HG03378 (cell line): ENCODE results near the gene COQ4.
"Not testable (repeated sequence)": the region's sequence is repeated elsewhere in the genome, so short reads cannot be mapped to it uniquely, and the experiment has no call there.

Source experiments
- ATAC-seq: cut with Tn5 transposase; IDR thresholded peaks from one replicate; pipeline ENCODE4 v1.9.1; 2021; ENCODE audit warnings: mild to moderate bottlenecking, moderate library complexity; ENCODE audit not compliant: unreplicated experiment

The COQ4 gene

GRCh38 chr9:128298535-128299482 lies 23.8 kb upstream of the COQ4 start:
- no peak for ATAC-seq

DNA sequence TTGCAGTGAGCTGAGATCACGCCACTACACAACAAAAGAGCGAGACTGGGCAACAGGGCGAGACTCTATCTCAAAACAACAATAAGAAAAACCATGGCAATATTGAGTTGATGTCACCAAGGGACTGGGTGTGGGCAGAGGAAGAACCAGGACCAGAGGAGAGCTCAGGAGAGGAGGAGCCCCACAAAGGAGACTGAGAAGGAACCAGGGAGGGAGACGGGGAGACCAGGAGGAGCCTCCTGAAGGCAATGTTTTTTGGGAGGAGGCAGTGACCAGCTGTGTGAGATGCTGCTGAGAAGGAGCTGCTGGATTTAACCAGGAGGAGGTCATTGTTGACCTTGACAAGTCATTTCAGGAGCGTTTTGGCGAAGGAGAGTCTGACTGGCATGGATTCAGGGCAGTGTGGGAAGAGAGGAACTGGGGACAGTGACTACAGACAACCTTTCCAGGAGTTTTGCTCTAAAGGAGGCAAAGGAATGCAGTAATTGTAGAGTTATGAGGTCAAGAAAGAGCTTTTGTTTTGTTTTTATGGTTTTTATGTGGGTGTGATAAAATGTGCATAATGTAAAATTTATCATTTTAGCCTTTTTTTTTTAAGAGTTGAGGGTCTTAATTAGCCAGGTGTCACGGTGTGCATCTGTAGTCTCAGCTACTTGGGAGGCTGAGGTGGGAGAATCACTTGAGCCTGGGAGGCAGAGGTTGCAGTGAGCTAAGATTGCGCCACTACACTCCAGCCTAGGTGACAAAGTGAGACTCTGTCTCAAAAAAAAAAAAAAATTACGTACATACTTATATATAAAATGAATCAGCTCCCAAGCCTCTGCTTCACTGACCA lies 18.3 kb upstream of the COQ4 start:
- ATAC-seq = no peak

DNA sequence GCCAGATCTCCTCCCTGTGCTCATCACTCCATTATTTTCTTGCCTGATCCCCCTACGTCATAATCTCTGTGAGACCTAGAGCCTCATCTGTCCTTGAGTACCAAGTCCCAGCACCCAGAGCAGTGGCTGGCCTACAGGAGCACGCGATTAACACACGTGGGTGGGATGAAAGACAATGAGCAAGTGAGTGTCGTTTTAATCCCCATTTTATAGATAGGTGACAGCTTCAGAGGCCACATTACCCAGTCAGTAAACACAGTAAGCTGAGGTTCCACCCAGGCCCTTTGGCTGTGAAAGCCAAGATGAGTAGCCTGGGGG lies 17.7 kb upstream of the COQ4 start:
- no peak for ATAC-seq

DNA sequence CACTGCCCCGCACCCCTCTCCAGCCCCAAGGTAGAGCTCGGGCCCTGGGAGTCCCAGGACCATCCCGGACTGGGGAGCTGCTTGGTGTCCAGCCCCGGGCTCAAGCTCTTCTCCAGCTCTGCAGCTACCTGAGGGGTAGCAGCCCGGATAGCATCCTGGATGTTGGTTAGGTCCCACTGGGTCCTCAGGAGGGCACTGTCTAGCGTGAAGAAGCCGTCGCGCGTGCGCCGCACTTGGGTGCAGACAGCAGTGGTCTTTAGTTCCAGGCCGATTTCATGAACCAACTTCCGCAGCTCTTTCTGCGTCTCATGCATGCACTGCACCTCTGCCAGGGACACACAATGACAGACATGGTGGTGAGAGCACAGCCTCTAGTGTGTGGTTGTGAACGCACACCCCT lies 13.1 kb upstream of the COQ4 start:
- ATAC-seq = no peak

- no peak for ATAC-seq
These were observed 12.2 kb upstream of the COQ4 start for GRCh38 chr9:128310461-128310860.

DNA sequence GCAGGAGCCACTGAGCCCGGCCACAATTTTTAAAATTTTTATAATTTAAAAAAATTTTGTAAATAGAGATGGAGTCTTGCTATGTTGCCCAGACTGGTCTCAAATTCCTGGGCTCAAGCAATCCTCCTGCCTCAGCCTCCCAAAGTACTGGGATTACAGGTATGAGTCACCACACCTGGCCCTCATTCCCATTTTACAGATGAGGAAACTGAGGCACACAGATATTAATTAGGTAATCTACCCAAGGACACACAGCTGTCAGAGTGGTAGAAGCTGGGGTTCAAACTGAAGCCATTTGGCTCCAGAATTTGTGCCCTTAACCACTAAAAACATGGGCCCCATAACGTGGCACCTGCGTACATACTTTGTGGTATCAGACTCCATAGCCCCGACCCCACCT lies 7.9 kb upstream of the COQ4 start:
- no peak for ATAC-seq

- no peak for ATAC-seq
These were observed 6.2 kb upstream of the COQ4 start for GRCh38 chr9:128316421-128316820.

GRCh38 chr9:128317629-128318028 lies 5.0 kb upstream of the COQ4 start:
- ATAC-seq = no peak

- no peak for ATAC-seq
These were observed 1.3 kb upstream of the COQ4 start for GRCh38 chr9:128321343-128321742.

DNA sequence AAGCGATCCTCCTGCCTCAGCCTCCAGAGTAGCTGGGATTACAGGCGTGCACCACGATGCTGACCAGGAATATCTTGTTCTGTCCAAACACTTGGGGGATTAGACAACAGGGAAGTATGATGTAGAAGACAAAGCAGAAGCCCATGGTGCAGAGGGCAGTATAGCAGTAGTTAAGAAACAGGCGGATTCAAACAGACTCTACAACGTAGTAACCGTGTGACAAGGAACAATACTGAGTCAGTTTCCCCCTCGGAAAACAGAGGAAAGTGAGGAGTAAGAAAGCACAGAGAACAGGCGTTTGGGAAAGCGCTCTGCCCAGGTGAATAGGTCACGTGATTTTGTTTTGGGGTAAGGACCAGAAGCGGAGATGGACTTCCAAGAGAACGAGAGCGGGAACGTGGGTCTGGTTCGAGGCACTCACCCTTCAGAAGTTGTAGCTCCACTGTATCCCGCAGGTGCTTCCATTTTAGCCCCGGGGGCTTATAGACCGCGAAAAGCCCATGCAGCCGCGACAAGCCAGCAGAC lies 698 bp upstream of the COQ4 start:
- ATAC-seq = peak; percentile 15

DNA sequence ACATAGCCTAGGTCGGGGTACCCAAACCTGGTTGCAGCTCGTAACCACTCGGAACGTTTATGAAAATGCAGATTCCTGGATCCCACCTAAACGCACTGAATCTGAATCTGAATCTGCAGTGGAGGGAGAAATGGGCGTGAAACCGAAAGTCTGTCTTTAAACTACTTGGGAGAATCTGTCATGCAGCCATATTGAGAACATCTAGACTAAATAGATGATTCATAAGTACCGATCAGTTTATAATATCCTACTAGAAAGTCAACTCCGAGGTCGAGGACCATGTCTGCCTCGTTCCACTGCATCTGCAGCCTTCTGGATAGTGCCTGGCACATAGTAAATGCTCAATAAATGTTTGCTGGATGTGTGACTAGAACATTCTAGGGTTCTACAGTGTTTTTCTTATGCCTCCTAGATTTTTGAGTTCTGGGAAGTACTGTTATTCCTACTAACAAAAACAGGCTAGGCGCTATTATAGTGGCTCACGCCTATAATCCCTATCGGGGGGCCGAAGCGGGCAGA lies 632 bp downstream of the COQ4 start:
- no peak for ATAC-seq

DNA sequence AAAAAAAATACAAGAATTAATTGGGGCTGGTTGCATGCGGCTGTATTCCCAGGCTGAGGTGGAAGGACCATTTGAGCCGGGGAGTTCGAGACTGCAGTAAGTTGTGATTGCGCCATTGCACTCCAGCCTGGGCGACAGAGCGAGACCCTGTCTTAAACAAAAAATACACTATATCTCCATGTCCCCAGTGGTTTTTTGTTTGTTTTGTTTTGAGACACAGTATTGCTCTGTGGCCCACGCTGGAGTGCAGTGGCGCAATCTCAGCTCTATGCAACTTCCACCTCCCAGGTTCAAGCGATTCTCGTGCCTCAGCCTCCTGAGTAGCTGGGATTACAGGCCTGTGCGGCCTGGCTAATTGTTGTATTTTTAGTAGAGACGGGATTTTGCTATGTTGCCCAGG lies 1.2 kb downstream of the COQ4 start:
- ATAC-seq = no peak

DNA sequence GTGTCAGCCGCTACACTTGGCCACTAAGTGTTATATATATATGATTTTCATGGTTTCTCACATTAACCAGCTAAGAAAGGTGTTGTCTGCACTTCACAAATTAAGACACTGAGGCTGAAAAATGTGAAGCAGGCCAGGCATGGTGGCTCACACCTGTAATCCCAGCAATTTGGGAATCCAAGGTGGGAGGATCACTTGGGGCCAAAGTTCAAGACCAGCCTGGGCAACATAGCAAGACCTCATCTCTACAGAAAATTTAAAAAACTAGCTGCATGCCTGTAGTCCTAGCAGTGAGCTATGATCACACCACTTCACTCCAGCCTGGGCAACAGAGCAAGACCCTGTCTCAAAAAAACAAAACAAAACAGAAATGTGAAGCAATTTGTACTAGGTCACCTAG lies 1.8 kb downstream of the COQ4 start:
- ATAC-seq = no peak

DNA sequence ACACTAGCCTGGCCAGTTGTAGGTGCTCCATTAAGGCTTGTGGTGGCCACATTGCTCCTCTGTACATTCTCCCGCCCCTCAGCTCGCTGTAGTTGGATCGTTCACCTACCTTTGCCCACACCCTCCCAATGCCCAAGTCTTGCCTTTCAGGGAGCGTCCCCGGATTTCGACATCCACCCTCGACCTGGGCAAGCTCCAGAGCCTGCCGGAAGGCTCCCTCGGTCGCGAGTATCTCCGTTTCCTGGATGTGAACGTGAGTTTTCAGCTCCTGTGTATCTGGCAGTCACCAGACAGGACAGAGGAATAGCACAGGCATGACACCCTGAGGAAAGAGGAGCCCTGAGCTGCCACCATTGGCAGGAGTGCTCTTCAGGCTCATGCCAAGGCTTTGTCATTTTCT lies 3.0 kb downstream of the COQ4 start:
- no peak for ATAC-seq

GRCh38 chr9:128333451-128333869 lies 10.8 kb downstream of the COQ4 start:
- ATAC-seq = no peak

GRCh38 chr9:128335161-128335560 lies 12.5 kb downstream of the COQ4 start:
- ATAC-seq = no peak

- no peak for ATAC-seq
These were observed 13.3 kb downstream of the COQ4 start for GRCh38 chr9:128335914-128336313.

- no peak for ATAC-seq
These were observed 15.3 kb downstream of the COQ4 start for GRCh38 chr9:128337936-128338335.

- not testable (repeated sequence) for ATAC-seq
These were observed 16.4 kb downstream of the COQ4 start for GRCh38 chr9:128338852-128339614.

- no peak for ATAC-seq
These were observed 17.4 kb downstream of the COQ4 start, which contains the start of gene SLC27A4 for GRCh38 chr9:128339761-128340690. Gene SLC27A4 (plus strand): TSS chr9:128340527. CDS start chr9:128343133, 2,606 bp downstream.
